Esophagus muscularis mucosa (tissue), 4 donors: ENCODE measurements around the gene NPLOC4. TPM values are rescaled to one million over a fixed set of nuclear protein-coding genes. Genes with fewer than 3 reads are reported as not detected.
A peak's percentile ranks its signal among the peaks of the same experiment; 100 is the strongest.

ENCODE experiments used
- DNase-seq: peaks from one replicate; pipeline ENCODE4 v3.0.0-alpha.2; 2017; ENCODE audit errors: extremely low spot score
- H3K27ac ChIP-seq, 4 donors: fragments of 200-600 bp; sonication (generic); replicated peaks in 1 of 4; 1 replicate in 3 of 4; 2 replicates in 1 of 4; pipeline ENCODE4 v1.5.1; 2016 to 2019; ENCODE audit warnings: mild to moderate bottlenecking in 1 of 4
- H3K27me3 ChIP-seq, 4 donors: fragments of 200-600 bp; sonication (generic); one replicate each; pipeline versions ENCODE4 v1.5.1 to v1.6.0; 2016 to 2019
- H3K36me3 ChIP-seq, 4 donors: fragments of 200-600 bp; sonication (generic); one replicate each; pipeline ENCODE4 v1.5.1; 2016 to 2019
- H3K4me1 ChIP-seq, 4 donors: fragments of 200-600 bp; sonication (generic); one replicate each; pipeline ENCODE4 v1.5.1; 2016 to 2019
- H3K4me3 ChIP-seq, 4 donors: fragments of 200-600 bp; sonication (generic); 1 replicate in 2 of 4; 2 replicates in 2 of 4; pipeline ENCODE4 v1.5.1; 2016 to 2019; ENCODE audit warnings: mild to moderate bottlenecking in 4 of 4, moderate library complexity in 1 of 4
- H3K9me3 ChIP-seq, 4 donors: fragments of 200-600 bp; sonication (generic); 1 replicate in 3 of 4; 2 replicates in 1 of 4; pipeline ENCODE4 v1.5.1; 2016 to 2019
- EP300 ChIP-seq: sonication (generic); formaldehyde crosslinking; IDR thresholded peaks from one replicate; pipeline ENCODE4 v1.6.1; 2017; ENCODE audit warnings: antibody characterized with exemption
- POLR2A ChIP-seq: fragments of 450-650 bp; IDR thresholded peaks from one replicate; pipeline ENCODE4 v1.6.1; 2017; ENCODE audit warnings: antibody characterized with exemption, moderate library complexity, mild to moderate bottlenecking, low read depth
- POLR2AphosphoS5 ChIP-seq, 2 donors: sonication (generic); formaldehyde crosslinking; IDR thresholded peaks; one replicate each; pipeline ENCODE4 v1.6.1; 2017; ENCODE audit warnings: antibody characterized with exemption in 2 of 2
- WGBS: methylation state at CpG from one replicate; pipeline ENCODE4 v1.1.5; 2018; 5-methylcytosine and 5-hydroxymethylcytosine counted together
- intact Hi-C: fragments of 100-400 bp; cut with DNase I; formaldehyde crosslinking; loops from one replicate; pipeline ENCODE4 v1.15.1; 2023
- total RNA-seq, 4 donors: library from RNA; depleted of rRNA; stranded (reverse); fragments of >200 nt; gene quantifications; one replicate each; pipeline versions ENCODE4 v1.1.0 to v1.2.1, GENCODE V29; 2016
- TF ChIP-seq, protein P1 (sequence below), 3 experiments: fragments of 200-600 bp in 2 of 3; fragments of 450-650 bp in 1 of 3; sonication (generic) in 2 of 3; IDR thresholded peaks; one replicate each; pipeline ENCODE4 v1.5.1; 2017 to 2019; ENCODE audit warnings: antibody characterized with exemption in 3 of 3, mild to moderate bottlenecking in 2 of 3, moderate library complexity in 1 of 3

NPLOC4 gene
- total RNA-seq, 4 donors from 2014 or later: 58.1 to 86.6 (median 65.7) TPM

DNA sequence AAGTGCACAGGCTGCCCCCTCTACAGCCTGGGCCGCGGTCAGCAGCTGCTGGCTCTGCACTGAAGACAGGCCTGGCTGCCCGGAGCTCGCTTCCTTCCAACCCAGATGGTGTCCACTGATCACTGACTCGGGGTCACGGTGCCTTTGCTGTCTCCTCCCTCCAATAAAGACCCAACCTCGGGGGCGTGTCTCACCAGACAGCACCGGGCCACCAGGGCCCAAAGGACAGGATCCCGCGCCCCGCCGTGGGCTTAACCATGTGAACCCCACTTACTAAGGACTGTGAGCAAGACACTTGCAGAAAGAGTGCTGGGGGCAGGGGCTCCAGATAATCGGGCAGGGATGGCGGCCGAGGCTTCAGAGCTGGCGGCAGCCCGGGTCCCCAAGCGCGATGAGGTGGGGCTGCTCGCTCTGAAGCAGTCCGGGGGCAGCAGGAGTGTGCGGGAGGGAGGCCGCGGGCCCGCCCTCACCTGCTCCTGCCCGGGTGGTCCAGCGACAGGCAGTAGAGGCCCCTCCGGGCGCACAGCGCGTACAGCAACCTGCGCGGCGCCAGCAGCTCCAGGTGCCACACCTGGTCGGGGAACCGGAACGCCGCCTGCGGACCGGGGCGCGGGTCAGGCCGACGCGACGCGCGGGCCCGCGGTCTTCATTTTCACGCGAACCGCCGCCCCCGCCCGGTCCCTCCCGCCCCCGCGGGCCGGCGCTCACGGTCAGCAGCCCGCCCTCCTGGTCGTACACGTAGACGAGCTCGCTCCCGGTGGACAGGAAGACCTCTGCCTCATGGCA, 85.3 kb downstream of the NPLOC4 start:
- WGBS: 2% methylated on average over 9 of the region's 69 CpGs
- Histone ChIP-seq H3K27me3 (no peaks in the 10 kb centered on the region), H3K27ac (peak overlapping the region; percentile 72 to 88 (median 82)), H3K4me1 (peaks cover 24 to 40% (median 33%) of the 10 kb centered on the region in 4 donors), H3K9me3 (no peaks in the 10 kb centered on the region), H3K36me3 (peaks cover 30 to 51% (median 47%) of the 10 kb centered on the region in 4 donors), H3K4me3 (peak overlapping the region; percentile 70 to 92 (median 80))
- TF ChIP-seq POLR2AphosphoS5 (IDR thresholded peaks at IDR 0.05) (no peak), EP300 (no peak), POLR2A (no peak)
- TF ChIP-seq, protein P1, sequence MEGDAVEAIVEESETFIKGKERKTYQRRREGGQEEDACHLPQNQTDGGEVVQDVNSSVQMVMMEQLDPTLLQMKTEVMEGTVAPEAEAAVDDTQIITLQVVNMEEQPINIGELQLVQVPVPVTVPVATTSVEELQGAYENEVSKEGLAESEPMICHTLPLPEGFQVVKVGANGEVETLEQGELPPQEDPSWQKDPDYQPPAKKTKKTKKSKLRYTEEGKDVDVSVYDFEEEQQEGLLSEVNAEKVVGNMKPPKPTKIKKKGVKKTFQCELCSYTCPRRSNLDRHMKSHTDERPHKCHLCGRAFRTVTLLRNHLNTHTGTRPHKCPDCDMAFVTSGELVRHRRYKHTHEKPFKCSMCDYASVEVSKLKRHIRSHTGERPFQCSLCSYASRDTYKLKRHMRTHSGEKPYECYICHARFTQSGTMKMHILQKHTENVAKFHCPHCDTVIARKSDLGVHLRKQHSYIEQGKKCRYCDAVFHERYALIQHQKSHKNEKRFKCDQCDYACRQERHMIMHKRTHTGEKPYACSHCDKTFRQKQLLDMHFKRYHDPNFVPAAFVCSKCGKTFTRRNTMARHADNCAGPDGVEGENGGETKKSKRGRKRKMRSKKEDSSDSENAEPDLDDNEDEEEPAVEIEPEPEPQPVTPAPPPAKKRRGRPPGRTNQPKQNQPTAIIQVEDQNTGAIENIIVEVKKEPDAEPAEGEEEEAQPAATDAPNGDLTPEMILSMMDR (IDR thresholded peaks at IDR 0.05): peak in 1 of 3 experiments; percentile 2
- DNase-seq: no peak
- intact Hi-C loops: loop anchor here (5.0 kb wide), 1 partner anchor 34 kb away; no protein-coding TSS in a partner anchor

DNA sequence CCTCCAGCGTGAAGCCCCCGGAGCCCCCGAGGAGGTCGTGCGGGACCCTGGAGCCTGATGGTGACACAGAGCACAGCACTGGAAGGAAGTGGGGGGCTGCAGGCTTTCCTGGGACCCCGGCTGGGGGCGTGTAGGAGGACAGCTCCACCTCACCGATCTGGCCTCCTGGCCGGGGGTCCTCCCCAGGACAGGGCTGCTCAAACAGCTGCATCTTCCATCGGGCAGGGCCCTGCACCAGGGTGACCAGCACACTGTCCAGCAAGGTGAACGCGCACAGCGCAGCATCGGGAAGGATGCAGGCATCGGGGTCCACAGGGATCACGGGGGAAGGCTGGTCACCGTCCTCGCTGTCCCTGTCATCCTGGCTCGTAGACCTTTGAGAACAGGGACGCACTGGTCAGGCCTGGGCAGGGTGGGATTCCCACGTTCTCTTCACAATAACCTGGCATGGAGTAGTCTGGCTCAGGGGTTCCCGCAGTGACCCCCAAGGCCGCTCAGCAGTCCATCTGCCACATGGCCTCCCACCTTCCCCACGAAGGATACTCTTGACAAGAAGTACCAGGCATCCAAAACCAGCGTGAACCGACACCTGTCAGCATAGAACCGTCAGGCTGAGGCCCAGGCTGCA, 86.0 kb downstream of the NPLOC4 start:
- H3K27ac ChIP-seq: peak overlapping the region in 2 of 4 donors; percentile 82 to 88
- 89% methylated on average over 21 of the region's 27 CpGs for WGBS
- H3K4me1 ChIP-seq: peaks cover 23 to 40% (median 31%) of the 10 kb centered on the region in 4 donors
- H3K36me3 ChIP-seq: peaks cover 32 to 51% (median 49%) of the 10 kb centered on the region in 4 donors
- H3K27me3 ChIP-seq: no peaks in the 10 kb centered on the region
- H3K4me3 ChIP-seq: peak overlapping the region; percentile 70 to 92 (median 80)
- intact Hi-C loops: loop anchor here (5.0 kb wide), 1 partner anchor 34 kb away; no protein-coding TSS in a partner anchor
- no peak for TF ChIP-seq EP300
- TF ChIP-seq POLR2AphosphoS5 (IDR thresholded peaks at IDR 0.05): no peak
- TF ChIP-seq POLR2A: no peak
- TF ChIP-seq, protein P1 (IDR thresholded peaks at IDR 0.05): no peak
- DNase-seq: no peak
- H3K9me3 ChIP-seq: no peaks in the 10 kb centered on the region

DNA sequence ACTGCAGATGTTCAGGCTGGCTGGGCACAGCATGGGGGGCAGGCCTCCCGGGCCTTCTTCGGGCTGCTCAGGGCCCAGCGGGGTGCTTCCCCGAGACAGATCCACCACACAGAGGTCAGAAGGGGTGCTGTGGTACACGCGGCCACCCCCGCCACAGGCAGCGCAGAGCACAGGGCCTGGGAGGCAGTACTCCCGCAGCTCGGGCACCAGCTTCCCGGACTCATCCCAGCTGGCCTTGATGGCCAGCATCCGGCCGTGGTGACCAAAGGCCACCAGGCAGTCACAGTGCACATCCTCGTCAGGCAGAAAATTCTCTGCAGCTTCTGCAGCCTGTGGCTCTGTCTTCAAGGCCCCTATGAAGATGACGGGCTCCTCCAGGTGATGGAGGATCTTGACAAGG, 86.6 kb downstream of the NPLOC4 start:
- TF ChIP-seq POLR2A (no peak), POLR2AphosphoS5 (IDR thresholded peaks at IDR 0.05) (no peak), EP300 (no peak)
- TF ChIP-seq, protein P1 (IDR thresholded peaks at IDR 0.05): no peak
- intact Hi-C loops: loop anchor here (5.0 kb wide), 1 partner anchor 33 kb away; no protein-coding TSS in a partner anchor
- WGBS: 98% methylated on average over 11 of the region's 15 CpGs
- H3K4me3 ChIP-seq: no peak overlapping the region
- H3K36me3 ChIP-seq: peaks cover 39 to 56% (median 55%) of the 10 kb centered on the region in 4 donors
- H3K27me3 ChIP-seq: no peaks in the 10 kb centered on the region
- peaks cover 23 to 40% (median 31%) of the 10 kb centered on the region in 4 donors for H3K4me1 ChIP-seq
- no peaks in the 10 kb centered on the region for H3K9me3 ChIP-seq
- no peak for DNase-seq
- no peak overlapping the region for H3K27ac ChIP-seq

DNA sequence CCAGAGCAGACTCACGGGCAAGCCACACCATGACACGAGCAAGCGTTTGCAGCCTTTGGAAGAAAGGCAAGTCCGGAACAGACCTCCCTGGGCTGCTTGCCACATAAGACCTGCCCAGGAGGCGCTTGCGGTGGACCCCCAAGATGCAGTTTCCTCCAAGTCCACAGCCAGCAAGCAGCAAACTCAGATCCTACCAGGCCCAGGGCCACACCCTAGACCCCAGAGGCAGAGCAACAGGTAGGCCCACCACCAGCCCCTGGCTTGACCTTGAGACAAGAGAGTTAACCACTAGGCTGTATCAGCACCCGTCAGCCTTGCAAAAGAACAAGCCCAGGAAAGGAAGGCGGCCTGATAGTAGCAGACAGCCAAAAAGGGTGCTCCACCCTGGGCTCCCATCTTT, 87.1 kb downstream of the NPLOC4 start:
- DNase-seq: no peak
- H3K36me3 ChIP-seq: peaks cover 41 to 60% (median 60%) of the 10 kb centered on the region in 4 donors
- H3K4me1 ChIP-seq: peaks cover 23 to 40% (median 31%) of the 10 kb centered on the region in 4 donors
- no peaks in the 10 kb centered on the region for H3K9me3 ChIP-seq
- WGBS: 95% methylated on average over 8 of the region's 8 CpGs
- intact Hi-C loops: loop anchor here (5.0 kb wide), 1 partner anchor 33 kb away; no protein-coding TSS in a partner anchor
- H3K4me3 ChIP-seq: no peak overlapping the region
- no peak overlapping the region for H3K27ac ChIP-seq
- TF ChIP-seq POLR2AphosphoS5 (IDR thresholded peaks at IDR 0.05): no peak
- no peak for TF ChIP-seq POLR2A
- TF ChIP-seq EP300: no peak
- TF ChIP-seq, protein P1 (IDR thresholded peaks at IDR 0.05): no peak
- no peaks in the 10 kb centered on the region for H3K27me3 ChIP-seq
